Mesothelial cell of epicardium (in vitro differentiated cells): ENCODE results near the gene CACNA1C. TPM values are rescaled to one million over a fixed set of nuclear protein-coding genes. Genes with fewer than 3 reads are reported as not detected.

ENCODE experiments used
- DNase-seq, 2 experiments: peaks; one replicate each; pipeline ENCODE4 v3.0.0; 2021; ENCODE audit warnings: low spot score in 2 of 2; ENCODE audit not compliant: unreplicated experiment in 2 of 2
- H3K27ac Mint-ChIP-seq: 2 replicates; pipeline ENCODE4 v1.8.0; 2021; ENCODE audit warnings: mixed read lengths
- H3K27me3 Mint-ChIP-seq: 2 replicates; pipeline ENCODE4 v1.8.0; 2021; ENCODE audit warnings: low read depth, mixed read lengths
- H3K36me3 Mint-ChIP-seq: 2 replicates; pipeline ENCODE4 v1.8.0; 2021; ENCODE audit warnings: mixed read lengths
- H3K4me1 Mint-ChIP-seq: 2 replicates; pipeline ENCODE4 v1.8.0; 2021; ENCODE audit warnings: mixed read lengths
- H3K4me3 Mint-ChIP-seq: 2 replicates; pipeline ENCODE4 v1.8.0; 2021; ENCODE audit warnings: mild to moderate bottlenecking, moderate library complexity, mixed read lengths
- H3K9me3 Mint-ChIP-seq: 2 replicates; pipeline ENCODE4 v1.8.0; 2021; ENCODE audit warnings: mixed read lengths
- CTCF ChIP-seq: fragments of 200-600 bp; sonication (generic); IDR thresholded peaks from one replicate; pipeline ENCODE4 v1.5.0; 2021; ENCODE audit warnings: antibody characterized with exemption; ENCODE audit not compliant: unreplicated experiment
- total RNA-seq: library from RNA; stranded (reverse); gene quantifications from 3 replicates; pipeline ENCODE4 v1.2.1, GENCODE V29; 2021

CACNA1C gene
- total RNA-seq, 1 donor from 2014 or later = 33.6 TPM

GRCh38 chr12:2622460-2622859 lies 569.7 kb downstream of the CACNA1C start:
- no peak for TF ChIP-seq CTCF
- peaks cover 17% of the 10 kb centered on the region for H3K36me3 Mint-ChIP-seq
- no peak overlapping the region for H3K4me3 Mint-ChIP-seq
- H3K9me3 Mint-ChIP-seq = no peaks in the 10 kb centered on the region
- H3K27me3 Mint-ChIP-seq = no peaks in the 10 kb centered on the region
- H3K27ac Mint-ChIP-seq = no peak overlapping the region
- DNase-seq = no peak
- H3K4me1 Mint-ChIP-seq = peaks cover 4% of the 10 kb centered on the region

DNA sequence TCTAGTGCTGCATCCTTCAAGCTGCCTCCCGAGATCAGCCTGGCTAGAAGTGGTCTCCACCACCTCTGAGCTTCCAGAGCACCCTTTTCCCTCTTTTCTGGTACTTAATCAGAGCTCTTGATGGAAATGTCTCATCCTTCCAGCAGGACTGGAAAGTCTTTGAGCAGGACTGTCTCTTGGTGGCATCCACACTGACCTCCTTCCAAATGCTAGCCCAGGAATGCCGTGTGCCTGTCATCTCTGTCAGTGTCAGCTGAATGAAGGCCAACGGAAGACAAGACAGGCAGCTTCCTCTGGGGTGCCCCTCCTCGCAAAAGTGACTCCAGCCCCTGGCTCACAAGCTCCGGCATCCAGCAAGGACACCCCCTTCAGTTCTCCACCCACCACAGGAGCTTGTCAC lies 570.7 kb downstream of the CACNA1C start:
- Mint-ChIP-seq H3K4me3 (no peak overlapping the region), H3K4me1 (peaks cover 4% of the 10 kb centered on the region), H3K27me3 (no peaks in the 10 kb centered on the region), H3K9me3 (no peaks in the 10 kb centered on the region), H3K27ac (no peak overlapping the region), H3K36me3 (peaks cover 18% of the 10 kb centered on the region)
- TF ChIP-seq CTCF = no peak
- no peak for DNase-seq

DNA sequence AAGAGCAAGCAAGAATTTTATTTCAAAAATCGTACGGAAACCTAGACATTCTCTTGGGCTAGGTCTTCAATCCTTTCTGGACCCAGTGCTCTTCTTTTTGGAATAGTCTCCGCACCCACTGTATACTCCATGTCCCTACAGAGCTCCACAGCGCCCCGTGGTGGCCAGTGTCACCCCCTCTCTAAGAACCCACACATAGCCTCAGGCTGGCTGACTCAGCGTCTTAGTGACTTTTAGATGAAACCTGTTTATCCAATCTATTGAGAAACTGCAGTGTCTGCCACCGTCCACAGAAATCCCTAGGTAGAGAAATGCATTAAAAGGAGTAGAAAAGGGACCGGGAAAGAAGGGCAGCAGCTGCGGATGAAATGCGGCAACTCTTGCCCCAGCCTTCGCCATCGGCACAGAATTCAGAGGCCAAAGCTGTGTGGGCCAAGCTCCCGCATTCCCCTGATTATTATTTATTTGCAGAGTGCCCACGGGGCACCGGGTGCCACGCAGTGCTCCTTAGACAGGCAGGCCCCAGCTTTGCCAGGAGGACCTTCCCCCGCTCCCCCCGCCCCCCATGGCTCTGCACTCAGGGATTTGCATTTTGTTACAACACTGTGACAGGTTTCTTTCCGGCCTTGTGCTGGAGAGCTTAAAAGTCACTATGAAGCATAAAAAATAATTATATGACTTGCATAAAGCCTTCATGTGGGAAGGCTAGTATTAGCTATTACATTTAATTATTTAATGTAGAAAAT lies 571.9 kb downstream of the CACNA1C start:
- Mint-ChIP-seq H3K27me3 (no peaks in the 10 kb centered on the region), H3K4me3 (no peak overlapping the region), H3K9me3 (no peaks in the 10 kb centered on the region), H3K4me1 (peaks cover 4% of the 10 kb centered on the region), H3K27ac (peak overlapping the region; percentile 10), H3K36me3 (peaks cover 20% of the 10 kb centered on the region)
- peak; percentile 38 for TF ChIP-seq CTCF
- DNase-seq = peak in 1 of 2 experiments; percentile 62

GRCh38 chr12:2625289-2625612 lies 572.5 kb downstream of the CACNA1C start:
- H3K27ac Mint-ChIP-seq = no peak overlapping the region
- no peaks in the 10 kb centered on the region for H3K27me3 Mint-ChIP-seq
- peaks cover 20% of the 10 kb centered on the region for H3K36me3 Mint-ChIP-seq
- H3K4me3 Mint-ChIP-seq = no peak overlapping the region
- peaks cover 4% of the 10 kb centered on the region for H3K4me1 Mint-ChIP-seq
- H3K9me3 Mint-ChIP-seq = no peaks in the 10 kb centered on the region
- TF ChIP-seq CTCF = no peak
- no peak for DNase-seq

DNA sequence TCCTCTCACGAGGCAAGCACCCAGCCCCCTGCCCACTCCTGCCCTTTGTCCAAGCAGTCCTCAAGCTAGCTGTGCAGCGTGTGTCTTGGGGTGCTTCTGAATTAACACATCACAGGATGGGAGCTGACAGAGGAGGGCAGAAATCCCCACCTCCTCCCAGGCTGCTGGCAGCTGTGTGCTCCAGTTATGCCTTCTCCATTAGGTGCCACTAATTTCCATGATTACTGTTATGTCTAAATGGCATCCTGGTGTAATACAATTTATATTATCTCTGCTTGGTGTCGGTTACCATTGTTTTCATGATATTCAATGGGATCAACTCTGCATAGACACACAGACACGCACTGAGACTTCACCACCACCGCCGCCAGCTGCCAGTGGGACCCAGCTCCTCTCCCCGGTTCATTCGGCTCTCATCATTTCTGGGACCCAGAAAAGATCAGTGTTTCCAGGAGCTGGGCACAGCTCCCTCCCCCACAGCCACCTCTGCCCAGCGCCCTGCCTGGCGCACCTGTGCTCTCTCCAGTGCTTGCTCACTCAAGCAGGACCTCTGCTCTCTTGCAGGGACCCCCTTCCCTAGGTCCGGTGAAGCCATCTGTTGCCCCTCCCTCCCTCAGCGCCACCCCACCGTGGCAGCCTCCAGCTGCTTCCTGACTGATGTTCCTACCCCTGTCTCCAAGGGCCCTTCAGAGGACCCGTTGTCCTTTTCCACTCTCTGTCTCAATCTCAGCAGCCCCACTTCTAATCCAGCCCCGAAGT lies 574.5 kb downstream of the CACNA1C start:
- Mint-ChIP-seq H3K4me3 (no peak overlapping the region), H3K4me1 (peaks cover 8% of the 10 kb centered on the region), H3K27me3 (no peaks in the 10 kb centered on the region), H3K27ac (no peak overlapping the region), H3K36me3 (peaks cover 9% of the 10 kb centered on the region), H3K9me3 (no peaks in the 10 kb centered on the region)
- no peak for TF ChIP-seq CTCF
- DNase-seq = no peak
